Activated naive CD4-positive, alpha-beta T cell (primary cell): ENCODE measurements around the gene TSPAN4.

ENCODE experiments used
- DNase-seq, 4 experiments: peaks; one replicate each; lab custom pipeline; 2025; lab: John Stamatoyannopoulos, UW

Gene TSPAN4

DNA sequence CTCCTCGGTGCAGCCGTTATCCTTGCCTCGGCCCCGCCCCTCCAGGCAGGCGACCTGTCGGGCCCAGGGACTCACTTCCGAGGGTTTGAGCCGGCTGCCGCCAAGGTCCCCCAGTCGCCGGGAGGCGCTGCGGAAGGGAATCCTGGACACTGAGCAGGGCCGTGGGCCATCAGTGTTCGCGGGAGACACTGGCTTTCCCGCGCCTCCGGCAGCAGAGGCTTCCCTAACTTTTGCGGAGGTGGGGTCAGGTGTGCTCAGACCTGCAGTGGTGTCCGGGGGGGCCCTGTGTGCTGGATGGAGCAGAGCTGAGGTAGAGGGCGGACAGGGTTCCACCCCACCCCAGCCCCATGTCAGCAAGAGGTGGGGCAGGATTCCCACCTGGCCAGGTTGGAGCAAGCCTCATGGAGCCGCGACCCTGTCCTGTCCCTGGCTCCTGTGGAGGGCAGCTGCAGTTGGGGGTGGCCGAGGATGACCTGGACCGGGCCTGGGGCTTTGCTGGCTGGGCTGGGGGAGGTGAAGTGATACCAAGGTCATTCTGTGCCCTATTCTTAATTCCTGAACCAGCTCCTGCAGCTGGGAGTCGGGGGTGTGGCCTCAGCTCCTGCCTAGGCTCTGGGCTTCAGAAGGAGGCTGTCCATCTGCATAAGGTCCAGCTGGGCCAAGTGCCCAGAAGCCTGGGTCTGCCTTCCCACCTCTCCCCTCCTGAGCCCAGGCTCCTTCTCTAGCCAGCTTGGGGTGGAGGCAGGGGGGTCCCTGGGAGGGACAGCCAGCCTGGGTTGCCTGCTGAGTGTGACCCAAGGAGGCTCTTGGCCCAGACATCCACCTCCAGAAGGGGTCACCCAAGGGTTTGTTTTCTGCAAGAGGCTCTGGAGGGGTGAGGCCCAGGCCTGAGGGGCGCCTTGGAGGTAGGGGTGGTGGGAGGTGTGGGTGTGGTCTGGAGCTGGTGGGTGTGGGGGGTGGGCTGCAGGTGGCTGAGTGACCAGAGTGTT, 8.4 kb downstream of the TSPAN4 start:
- DNase-seq, result no peak

DNA sequence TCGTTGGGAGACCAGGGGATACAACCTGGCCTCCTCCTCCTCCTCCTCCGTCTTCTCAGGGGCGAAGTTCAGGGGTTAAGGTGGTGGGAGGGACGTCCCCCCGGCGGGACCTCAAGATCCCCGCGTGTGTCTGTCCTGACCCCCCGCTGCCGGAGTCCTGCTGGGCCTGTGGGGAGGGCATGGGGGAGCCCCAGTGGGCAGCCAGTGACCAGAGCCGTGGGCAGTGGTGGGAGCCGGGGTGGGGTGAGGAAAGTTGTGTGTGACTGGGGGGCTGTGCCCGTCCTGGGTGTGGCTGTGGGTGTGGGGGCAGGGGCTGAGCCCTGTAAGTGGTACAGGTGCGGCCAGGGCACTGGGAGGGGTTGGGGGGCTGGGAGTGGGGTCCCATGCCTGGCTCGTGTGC, 10.1 kb downstream of the TSPAN4 start:
- no peak for DNase-seq

DNA sequence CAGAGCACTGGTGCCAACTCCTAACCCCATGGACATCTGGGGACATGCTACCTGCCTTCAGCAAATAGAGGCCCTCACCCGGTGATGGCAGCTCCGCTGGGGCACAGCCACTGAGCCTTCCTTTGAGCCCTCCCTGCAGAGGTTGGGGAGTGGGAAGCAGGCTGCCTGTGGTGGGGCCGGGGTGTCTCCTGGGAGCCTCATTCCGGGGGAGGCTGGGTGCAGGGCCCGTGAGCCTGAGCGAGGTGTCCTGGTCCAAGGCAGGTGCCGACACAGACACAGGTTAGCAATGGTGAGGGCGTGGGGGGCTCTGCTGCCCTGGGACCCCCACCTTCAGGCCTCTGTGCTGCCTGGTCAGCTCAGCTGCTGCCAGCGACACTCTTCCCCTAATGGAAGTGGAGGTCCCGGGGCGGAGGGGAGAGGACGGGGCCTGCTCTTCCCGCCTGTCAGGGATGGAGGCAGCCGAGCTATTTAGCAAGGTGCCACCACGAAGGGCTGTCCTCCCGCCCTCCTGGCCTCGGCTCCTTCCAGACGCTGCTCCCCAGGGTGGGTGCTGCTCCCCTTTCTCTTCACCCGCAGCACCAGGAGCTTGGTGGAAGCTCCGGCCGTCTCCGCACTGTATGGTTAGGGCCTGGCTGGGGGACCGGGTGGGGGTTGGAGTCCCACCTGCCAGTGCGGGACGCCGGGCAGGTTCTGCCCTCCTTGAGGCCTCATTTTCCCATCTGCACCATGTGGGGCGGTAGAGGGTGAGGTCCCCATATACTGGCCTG, 11.2 kb downstream of the TSPAN4 start:
- no peak for DNase-seq

DNA sequence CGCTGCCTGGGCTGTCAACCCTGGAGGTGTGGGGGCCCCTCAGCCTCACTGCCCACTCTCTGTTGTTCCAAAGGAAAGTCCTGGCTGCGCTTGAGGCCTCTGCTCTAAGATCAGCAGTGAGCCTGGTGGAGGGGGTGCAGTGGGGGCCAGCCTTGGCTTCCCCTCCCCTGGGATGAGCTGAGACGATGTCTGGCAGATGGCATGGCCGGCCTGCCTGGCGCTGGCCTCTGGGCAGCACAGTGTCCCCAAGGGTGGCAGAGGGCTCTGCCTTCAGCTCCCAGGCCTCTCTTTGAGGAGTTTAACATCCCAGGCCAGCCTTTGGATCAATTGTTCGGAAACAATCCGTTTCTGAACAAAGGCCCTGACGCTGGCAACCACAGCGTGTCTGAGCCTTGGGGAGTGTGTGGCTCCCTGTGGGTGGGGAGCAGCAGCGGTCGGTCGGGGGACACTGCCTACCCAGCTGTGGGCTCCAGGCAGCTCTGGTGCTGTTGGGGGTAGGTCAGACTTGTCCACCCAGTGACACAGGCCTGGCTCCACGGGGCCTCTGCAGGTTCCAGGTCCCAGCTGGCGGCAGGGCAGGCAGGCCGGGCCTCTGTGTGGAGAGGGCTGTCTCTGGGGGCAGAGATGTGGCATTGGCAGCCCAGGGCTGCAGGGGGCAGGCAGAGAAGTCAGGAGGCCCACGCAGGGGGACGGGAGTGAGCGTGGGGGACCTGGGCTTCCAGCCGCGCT, 12.1 kb downstream of the TSPAN4 start:
- no peak for DNase-seq

DNA sequence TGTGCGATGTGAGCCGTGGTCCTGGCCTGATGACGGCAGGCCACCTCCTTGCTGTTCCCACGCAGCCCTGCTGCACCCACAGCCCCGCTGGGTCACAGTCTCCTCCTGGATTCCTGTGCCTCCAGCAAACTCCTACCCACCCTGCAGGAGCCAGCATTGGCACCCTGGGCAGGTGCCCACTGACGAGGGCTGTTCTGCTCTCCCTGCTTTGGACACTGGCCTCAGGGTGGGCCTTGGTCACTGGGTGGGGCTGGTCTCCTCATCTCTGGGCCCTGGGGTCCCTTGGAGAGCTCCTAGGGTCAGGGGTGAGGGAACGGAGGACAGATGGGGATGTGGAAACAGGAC, 12.7 kb downstream of the TSPAN4 start:
- DNase-seq, result no peak

DNA sequence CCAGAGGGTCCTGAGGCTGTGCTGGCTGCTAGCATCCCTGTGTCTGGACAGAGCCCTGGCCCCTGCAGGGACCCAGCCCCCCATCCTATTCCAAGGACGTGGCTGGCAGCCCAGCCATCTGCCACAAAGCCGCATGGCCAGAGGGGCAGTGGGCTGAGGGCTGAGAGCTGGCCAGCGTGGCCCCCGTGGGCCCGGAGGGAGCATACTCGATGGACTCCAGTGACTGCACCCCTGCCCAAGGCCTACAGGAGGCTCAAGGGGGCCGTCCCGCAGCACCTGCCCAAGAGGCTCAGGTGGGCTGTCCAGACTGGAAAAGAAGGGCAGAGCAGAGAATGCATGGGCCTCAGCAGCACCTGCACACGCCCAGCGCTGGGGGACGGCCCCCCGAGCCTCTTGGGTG, 13.1 kb downstream of the TSPAN4 start:
- no peak for DNase-seq

DNA sequence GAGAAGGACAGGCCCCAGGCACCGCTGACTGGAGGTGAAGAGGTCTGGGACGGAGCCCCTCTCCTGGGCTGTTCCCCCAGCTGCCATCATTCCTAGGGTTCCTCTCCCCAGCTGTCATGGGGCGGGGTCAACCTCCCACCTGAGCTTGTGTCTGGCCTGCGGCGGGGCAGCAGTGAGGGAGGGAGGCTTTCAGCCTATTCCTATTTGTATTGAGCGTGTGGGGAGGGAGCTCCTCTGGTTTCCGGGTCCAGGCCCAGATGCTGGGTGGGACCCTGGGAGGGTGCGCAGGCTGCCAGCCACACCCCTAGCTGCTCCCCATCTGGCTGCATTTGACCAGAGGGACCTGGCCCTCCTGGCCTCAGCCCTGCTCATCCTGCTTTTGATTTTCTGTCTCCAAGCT, 13.7 kb downstream of the TSPAN4 start:
- no peak for DNase-seq

DNA sequence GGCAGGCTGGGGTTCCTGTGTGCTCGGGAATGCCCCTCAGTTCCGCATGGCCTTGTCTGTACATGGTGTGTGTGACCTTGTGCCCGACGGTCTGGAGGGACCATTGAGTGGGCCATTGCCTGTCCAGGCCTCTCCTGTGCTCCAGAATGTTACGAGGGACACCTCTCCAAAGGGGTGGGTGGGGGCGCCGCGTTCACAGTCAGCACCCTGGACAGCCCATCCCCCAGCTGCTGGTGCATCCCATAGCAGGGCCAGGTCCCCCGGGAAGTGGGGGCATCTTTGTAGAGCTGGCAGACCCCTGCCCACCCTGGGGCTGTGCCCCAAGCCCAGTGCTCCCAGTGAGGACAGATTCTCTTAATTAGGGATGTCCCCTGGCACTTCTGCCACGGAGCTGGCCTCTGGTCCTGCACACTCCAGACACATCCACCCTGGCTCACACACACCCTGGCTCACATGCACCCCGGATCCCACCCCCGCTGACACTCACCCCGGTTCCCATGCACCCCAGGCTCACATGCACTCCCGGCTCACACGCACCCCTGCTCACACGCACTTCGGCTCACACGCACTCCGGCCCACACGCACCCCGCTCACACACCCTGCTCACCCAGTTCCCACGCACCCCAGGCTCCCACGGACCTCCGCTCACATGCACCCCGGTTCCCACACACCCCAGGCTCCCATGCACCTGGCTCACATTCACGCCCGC, 15.6 kb downstream of the TSPAN4 start:
- no peak for DNase-seq

DNA sequence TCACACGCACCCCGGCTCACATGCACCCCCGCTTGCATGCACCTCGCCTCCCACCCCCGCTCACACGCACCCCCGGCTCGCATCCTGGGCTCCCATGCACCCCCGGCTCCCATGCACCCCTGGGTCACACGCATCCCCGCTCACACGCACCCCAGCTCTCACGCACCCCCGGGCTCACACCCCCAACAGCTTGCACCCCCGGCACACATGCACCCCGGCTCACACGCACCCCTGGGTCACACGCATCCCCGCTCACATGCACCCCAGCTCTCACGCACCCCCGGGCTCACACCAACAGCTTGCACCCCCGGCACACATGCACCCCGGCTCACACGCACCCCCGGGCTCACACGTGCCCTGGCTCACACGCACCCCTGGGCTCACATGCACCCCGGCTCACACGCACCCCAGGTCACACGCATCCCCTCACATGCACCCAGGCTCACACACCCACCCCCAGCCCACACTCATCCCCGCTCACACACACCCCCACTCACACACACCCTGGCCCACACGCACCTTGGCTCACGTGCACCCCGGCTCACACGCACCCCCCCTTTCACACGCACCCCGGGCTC, 16.2 kb downstream of the TSPAN4 start:
- DNase-seq, result no peak

DNA sequence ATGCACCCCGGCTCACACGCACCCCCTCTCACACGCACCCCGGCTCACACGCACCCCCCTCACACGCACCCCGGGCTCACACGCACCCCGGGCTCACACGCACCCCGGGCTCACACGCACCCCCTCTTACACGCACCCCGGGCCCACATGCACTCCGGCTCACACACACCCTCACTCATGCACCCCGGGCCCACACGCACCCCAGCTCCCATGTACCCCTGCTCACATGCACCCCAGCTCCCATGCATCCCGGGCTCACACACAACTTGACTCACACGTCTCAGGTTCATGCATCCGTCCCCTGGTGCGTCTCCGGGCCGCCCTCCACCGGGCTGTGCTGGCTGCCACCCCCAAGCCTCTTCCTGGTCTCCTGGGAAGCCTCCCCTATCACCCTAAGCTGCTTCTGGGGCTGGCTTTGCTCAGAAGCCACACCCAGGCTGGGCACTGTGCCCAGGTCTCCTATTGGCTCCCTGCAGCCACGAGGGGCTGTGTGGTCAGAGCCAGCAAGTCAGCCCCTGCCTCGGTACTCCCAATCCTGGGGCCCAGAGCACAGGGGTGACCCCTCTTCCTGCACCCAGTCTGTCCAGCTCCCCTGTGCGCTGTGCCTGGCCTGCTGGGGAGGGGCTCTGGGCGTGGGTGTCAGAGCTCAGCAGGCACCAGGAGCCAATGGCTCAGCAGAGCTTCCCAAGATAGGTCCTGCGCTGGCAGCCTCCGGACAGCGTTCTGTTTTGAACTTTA, 16.9 kb downstream of the TSPAN4 start:
- no peak for DNase-seq

DNA sequence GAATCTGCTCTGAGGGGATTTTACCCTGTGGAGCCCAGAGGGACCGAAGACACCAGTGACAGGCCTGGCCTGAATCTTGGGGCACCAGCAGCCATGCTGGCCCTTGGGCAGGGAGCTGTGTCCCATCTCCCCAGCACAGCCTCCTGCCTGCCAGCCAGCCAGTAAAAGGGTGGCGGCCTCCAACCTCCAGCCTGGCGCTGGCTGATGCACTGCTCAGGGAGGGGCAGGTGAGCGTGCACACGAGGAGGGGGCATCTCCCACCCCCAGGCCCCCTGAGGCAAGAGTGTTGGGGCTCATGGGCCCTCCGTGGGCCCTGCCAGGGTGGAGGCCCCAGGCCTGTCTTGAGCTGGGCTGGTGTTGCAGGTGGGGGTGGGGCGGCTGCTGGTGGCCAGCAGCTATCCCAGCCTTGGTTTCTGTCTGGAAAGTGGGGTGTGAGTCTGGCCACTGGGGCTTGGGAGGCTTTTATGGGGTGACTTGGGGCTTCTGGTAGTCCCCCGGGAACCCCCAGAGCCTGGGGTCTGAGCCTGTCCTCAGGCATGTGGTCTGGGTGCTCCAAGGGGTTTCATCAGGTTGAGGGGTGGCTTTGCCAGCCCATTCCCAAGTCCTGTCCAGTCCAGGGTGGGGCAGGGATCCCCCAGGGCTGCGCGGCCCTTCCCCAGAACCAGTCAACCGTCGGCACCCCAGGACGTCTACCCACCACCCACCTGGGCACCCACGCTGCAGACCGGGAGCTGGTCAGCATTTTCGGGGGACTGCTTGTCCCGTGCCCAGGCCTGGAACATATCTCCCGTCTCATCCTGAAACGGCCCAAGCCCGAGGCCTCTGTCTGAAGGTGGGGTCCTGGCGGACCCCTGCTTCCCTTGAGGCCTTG, 17.8 kb downstream of the TSPAN4 start:
- DNase-seq, result no peak

DNA sequence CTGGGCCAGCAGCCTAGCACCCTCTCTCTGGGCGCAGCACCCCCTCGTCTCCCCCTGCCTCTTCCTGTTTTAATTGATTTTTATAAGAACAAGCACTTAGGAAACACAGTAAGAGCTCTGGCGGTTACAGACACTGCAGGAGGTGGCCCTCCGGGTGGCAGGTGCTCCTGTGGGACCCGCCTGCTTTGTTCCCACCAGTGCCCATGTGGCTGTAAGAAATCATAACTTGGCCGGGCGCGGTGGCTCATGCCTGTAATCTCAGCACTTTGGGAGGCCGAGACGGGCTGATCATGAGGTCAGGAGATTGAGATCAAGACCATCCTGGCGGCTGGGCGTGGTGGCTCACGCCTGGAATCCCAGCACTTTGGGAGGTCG, 18.4 kb downstream of the TSPAN4 start:
- no peak for DNase-seq

DNA sequence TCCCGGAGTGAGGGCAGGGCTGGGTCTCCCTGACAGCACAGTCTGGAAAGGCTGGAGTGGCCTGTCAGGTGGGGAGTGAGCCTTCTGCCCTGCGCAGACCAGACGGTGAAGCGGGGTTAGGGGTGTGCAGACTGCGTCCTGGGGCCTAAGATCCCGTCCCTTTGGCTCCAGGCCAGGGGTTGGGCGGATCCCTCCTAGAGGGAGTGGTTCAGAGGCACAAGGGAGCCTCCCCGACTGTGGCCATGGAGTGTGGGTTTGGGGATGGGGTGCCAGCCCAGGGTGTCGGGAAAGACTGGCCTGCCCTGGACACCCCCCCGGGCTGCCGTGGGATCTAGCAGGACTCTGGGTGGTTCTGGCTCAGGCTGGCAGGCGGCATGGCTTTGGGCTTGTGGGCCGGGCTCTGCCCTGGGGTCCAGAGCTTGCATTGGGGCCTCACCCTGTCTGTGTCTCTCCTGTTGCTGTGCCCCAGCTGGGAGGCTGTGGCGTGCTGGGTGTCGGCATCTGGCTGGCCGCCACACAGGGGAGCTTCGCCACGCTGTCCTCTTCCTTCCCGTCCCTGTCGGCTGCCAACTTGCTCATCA, 19.5 kb downstream of the TSPAN4 start:
- DNase-seq, result no peak

DNA sequence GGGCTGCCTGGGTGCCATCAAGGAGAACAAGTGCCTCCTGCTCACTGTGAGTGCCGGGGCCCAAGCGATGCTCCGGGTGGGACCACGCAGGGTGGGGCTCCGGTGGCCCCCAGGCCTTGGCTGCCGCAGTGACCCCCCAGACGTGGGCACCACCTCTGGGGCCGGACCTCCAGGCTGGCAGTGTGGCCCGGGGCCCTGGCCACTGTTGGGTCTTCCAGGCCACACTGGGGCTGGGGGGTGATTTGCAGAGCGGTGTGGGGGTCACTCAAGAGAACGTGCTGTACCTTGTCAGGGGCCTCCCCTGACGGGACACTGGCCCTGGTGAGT, 20.0 kb downstream of the TSPAN4 start:
- no peak for DNase-seq

DNA sequence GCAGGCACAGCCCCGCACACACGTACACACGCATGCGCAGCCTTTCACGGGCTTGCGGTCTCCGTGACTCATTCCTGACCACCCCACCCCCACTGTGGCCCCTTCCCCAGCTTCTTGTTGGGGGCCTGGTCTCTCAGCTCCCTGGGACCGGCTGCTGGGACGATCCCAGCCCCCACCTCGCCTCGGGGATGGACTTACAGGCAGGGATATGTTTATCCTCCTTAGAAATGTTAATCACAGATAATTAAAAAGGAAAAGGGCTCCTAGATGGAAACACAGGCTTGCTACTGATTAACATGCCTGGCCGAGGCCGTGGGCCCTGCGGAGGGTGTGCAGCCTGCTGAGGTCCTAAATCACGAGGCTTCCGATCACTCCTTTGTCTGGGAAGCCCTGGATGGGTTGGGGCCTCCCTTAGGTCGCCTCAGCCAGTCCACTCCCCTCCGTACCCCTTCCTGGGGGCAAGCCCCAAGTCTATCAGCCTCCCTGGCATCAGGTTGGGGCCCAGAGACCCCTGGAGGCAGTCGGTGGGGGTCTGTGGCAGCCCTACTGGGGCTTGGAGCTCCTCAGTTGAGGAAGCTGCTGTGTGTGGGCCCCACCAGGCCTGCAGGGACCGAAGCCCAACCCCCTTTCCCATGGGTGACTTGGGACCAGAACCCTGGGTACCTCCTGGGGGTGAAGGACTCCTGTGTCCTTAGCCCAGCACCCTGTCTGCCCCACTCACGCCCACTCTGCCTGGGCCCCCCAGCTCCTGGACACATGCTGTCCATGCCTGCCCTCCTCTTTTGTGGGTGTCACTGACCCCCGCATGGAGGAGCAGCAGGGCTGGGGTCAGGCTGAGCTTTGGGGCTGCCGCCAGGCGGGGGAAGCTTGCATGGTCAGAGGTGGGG, 20.6 kb downstream of the TSPAN4 start:
- DNase-seq, result no peak

DNA sequence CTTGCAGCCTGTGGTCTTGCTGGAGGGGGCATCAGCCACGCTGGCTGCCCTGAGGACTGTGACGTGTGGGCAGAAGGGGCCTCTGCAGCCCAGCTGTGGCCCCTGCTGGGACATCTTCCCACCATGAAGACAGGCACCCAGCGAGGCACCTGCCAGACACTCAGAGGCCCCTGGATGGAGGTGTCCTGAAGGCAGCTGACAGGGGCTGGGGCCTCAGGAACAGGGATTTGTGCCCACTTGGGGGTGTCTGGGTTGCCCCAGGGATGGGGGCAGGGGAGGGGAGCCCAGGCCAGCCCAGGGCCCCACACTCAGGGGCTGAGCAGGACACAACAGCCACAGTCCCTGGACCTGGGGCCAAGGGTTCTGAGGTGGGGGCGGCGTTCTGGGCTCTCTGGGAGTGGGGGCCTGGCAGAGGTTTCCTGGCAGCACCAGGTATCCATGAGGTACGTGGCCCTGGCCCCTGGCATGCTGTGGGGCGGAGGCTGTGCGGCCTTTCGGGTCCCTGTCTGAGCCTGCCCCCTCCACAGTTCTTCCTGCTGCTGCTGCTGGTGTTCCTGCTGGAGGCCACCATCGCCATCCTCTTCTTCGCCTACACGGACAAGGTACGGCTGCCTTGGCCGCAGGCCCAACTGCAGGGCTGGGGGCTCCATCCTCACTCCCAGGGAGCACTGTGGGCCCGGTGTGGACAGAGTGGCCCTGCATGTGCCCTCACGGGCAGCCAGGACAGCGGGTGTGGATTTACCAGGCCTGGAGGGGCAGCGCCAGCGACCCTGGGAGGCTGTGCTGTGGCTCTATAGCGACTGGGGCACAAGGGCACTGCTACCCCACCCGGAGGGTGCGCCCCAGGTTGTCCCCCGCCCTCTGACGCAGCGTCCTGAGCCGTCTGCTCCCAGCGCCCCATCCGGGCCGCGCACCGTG, 21.5 kb downstream of the TSPAN4 start:
- DNase-seq, result no peak

DNA sequence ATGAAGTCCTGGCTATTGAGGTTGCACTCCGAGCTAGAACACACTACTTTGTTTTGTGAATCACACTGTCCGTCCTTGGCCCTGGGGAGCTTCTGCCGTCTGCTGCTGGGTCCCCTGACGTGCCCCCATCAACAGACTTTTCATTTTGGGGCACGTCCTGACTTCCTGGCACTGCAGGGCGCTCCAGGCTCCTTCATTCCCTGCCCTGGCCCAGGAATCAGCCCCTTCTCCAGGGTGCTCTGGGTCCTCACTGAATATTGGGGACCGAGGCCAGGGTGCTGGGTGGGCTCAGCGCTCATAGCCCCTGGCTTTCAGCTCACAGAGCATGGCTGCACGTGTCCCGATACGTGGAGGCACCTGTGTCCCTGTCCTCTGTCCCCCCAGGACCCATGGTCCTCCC, 22.2 kb downstream of the TSPAN4 start:
- no peak for DNase-seq
